Panc1 (cell line): ENCODE results near the gene NACA.

Experiments used
- CTCF ChIP-seq: fragments of 450-650 bp; IDR thresholded peaks from 2 replicates; pipeline ENCODE4 v1.5.1; 2017; ENCODE audit warnings: mild to moderate bottlenecking
- POLR2AphosphoS5 ChIP-seq: IDR thresholded peaks from 2 replicates; pipeline ENCODE4 v1.6.1; 2012; ENCODE audit warnings: mild to moderate bottlenecking, low read depth, low read length, moderate library complexity
- REST ChIP-seq, 2 experiments: IDR thresholded peaks; 2 replicates each; pipeline ENCODE4 v1.6.1; 2011 to 2012; ENCODE audit warnings: low read depth in 2 of 2, control low read depth in 1 of 2, low read length in 1 of 2, mild to moderate bottlenecking in 1 of 2, moderate library complexity in 1 of 2; ENCODE audit not compliant: insufficient read depth in 1 of 2
- TCF7L2 ChIP-seq: IDR thresholded peaks from 2 replicates; pipeline ENCODE4 v1.6.1; 2011; ENCODE audit warnings: mild to moderate bottlenecking, low read depth, low read length, inconsistent platforms

GRCh38 chr12:56728139-56728861 is 3.2 kb upstream of the NACA start:
- TF ChIP-seq CTCF (no peak), TCF7L2 (no peak), POLR2AphosphoS5 (no peak), REST (IDR thresholded peaks at IDR 0.05; ENCODE audit: insufficient read depth in 1 of 2, low read depth in 2 of 2, low read length in 1 of 2) (no peak)
